GDM1 (cell line): Measurements from ENCODE around the gene NRG2.

Experiments used
- DNase-seq: peaks from one replicate; lab custom pipeline; 2025; lab: John Stamatoyannopoulos, UW

NRG2 gene

GRCh38 chr5:139880416-139881142, 162.5 kb downstream of the NRG2 start:
- DNase-seq: no peak

GRCh38 chr5:139878093-139878492, 165.0 kb downstream of the NRG2 start:
- no peak for DNase-seq

GRCh38 chr5:139877129-139877597, 165.9 kb downstream of the NRG2 start:
- no peak for DNase-seq

GRCh38 chr5:139875957-139876356, 167.1 kb downstream of the NRG2 start:
- no peak for DNase-seq

GRCh38 chr5:139872851-139873794, 170.0 kb downstream of the NRG2 start:
- no peak for DNase-seq

GRCh38 chr5:139872052-139872766, 170.9 kb downstream of the NRG2 start:
- no peak for DNase-seq

GRCh38 chr5:139871614-139872013, 171.5 kb downstream of the NRG2 start:
- DNase-seq: no peak

- no peak for DNase-seq
Measured at GRCh38 chr5:139870677-139871076, 172.4 kb downstream of the NRG2 start.

- DNase-seq: no peak
Measured at GRCh38 chr5:139869042-139869790, 173.9 kb downstream of the NRG2 start.

- no peak for DNase-seq
Measured at GRCh38 chr5:139867581-139867980, 175.5 kb downstream of the NRG2 start.

GRCh38 chr5:139867109-139867508, 176.0 kb downstream of the NRG2 start:
- no peak for DNase-seq

- DNase-seq: no peak
Measured at GRCh38 chr5:139864716-139865483, 178.2 kb downstream of the NRG2 start.

- no peak for DNase-seq
Measured at GRCh38 chr5:139863855-139864558, 179.1 kb downstream of the NRG2 start.

GRCh38 chr5:139863361-139863760, 179.7 kb downstream of the NRG2 start:
- no peak for DNase-seq

GRCh38 chr5:139862803-139863202, 180.3 kb downstream of the NRG2 start:
- DNase-seq: no peak

- no peak for DNase-seq
Measured at GRCh38 chr5:139862313-139862712, 180.8 kb downstream of the NRG2 start.

GRCh38 chr5:139861889-139862207, 181.3 kb downstream of the NRG2 start:
- DNase-seq: no peak

- no peak for DNase-seq
Measured at GRCh38 chr5:139861021-139861888, 181.8 kb downstream of the NRG2 start.

GRCh38 chr5:139859013-139859412, 184.1 kb downstream of the NRG2 start:
- DNase-seq: no peak
